Measurements from ENCODE around the gene TYROBP.
"Not testable (repeated sequence)": the region's sequence is repeated elsewhere in the genome, so short reads cannot be mapped to it uniquely, and the experiment has no call there.

Gene TYROBP

GRCh38 chr19:35908010-35908441, at the start of gene TYROBP:
TYROBP (minus strand) TSS chr19:35908295; CDS start chr19:35908228, 67 bp downstream.
- no peak for DNase-seq (ENCODE audit: extremely low read depth in 1 of 2, low read depth in 1 of 2)

- not testable (repeated sequence) for DNase-seq (ENCODE audit: extremely low read depth in 1 of 2, low read depth in 1 of 2)
These were observed 49.3 kb upstream of the TYROBP start for GRCh38 chr19:35957411-35957810.

GRCh38 chr19:35955881-35956634, 48.0 kb upstream of the TYROBP start:
- DNase-seq (ENCODE audit: extremely low read depth in 1 of 2, low read depth in 1 of 2): no peak

- no peak for DNase-seq (ENCODE audit: extremely low read depth in 1 of 2, low read depth in 1 of 2)
These were observed 41.0 kb upstream of the TYROBP start for GRCh38 chr19:35949131-35949530.

GRCh38 chr19:35946203-35946602, 38.1 kb upstream of the TYROBP start:
- no peak for DNase-seq (ENCODE audit: extremely low read depth in 1 of 2, low read depth in 1 of 2)

- DNase-seq (ENCODE audit: extremely low read depth in 1 of 2, low read depth in 1 of 2): no peak
These were observed 37.2 kb upstream of the TYROBP start for GRCh38 chr19:35945121-35945790.

GRCh38 chr19:35944556-35944955, 36.5 kb upstream of the TYROBP start:
- DNase-seq (ENCODE audit: extremely low read depth in 1 of 2, low read depth in 1 of 2): no peak

- DNase-seq (ENCODE audit: extremely low read depth in 1 of 2, low read depth in 1 of 2): no peak
These were observed 35.5 kb upstream of the TYROBP start for GRCh38 chr19:35943321-35944301.

GRCh38 chr19:35942235-35942634, 34.1 kb upstream of the TYROBP start:
- DNase-seq (ENCODE audit: extremely low read depth in 1 of 2, low read depth in 1 of 2): no peak

GRCh38 chr19:35940839-35941238, 32.7 kb upstream of the TYROBP start:
- no peak for DNase-seq (ENCODE audit: extremely low read depth in 1 of 2, low read depth in 1 of 2)

GRCh38 chr19:35940078-35940775, 32.1 kb upstream of the TYROBP start:
- no peak for DNase-seq (ENCODE audit: extremely low read depth in 1 of 2, low read depth in 1 of 2)

- no peak for DNase-seq (ENCODE audit: extremely low read depth in 1 of 2, low read depth in 1 of 2)
These were observed 31.4 kb upstream of the TYROBP start for GRCh38 chr19:35939307-35940077.

- no peak for DNase-seq (ENCODE audit: extremely low read depth in 1 of 2, low read depth in 1 of 2)
These were observed 30.5 kb upstream of the TYROBP start for GRCh38 chr19:35938282-35939224.

- DNase-seq (ENCODE audit: extremely low read depth in 1 of 2, low read depth in 1 of 2): no peak
These were observed 29.5 kb upstream of the TYROBP start for GRCh38 chr19:35937345-35938281.

- no peak for DNase-seq (ENCODE audit: extremely low read depth in 1 of 2, low read depth in 1 of 2)
These were observed 28.7 kb upstream of the TYROBP start for GRCh38 chr19:35936738-35937268.

GRCh38 chr19:35935911-35936737, 28.0 kb upstream of the TYROBP start, which contains the start of gene LRFN3:
LRFN3 (plus strand) TSS chr19:35936374; CDS start chr19:35939426, 3,052 bp downstream.
- DNase-seq (ENCODE audit: extremely low read depth in 1 of 2, low read depth in 1 of 2): peak in 1 of 2 donors; percentile 46
